Measurements from ENCODE around the gene TFR2. TPM values are rescaled to one million over a fixed set of nuclear protein-coding genes. Genes with fewer than 3 reads are reported as not detected.

TFR2 gene
- total and polyA plus RNA-seq, 9 of the 15 experiments (the other 6 are each of a cell fraction or from before 2014, with no cell fraction given) = 3.8 to 123 (median 51.1) TPM

DNA sequence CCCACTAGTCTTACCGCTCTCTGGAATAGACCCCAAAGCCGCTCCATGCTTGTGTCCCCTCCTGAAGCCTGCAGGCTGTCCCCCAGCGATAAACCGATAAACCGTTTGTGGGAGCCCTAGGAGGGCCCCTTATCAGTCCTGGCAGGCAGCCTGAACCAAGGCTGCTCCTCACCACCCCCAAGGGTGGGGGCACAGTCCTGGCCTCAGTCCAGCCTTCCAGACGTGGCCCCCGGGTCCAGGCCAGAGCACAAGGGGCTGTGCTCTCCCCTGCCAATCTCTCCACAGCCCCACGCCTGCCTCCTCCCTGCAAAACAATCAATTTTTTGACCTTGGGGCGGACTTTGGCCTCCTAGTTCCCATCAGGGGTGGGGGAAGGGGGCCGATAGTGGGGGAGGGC, at the start of gene TFR2 (continued):
- TF ChIP-seq, protein P1, sequence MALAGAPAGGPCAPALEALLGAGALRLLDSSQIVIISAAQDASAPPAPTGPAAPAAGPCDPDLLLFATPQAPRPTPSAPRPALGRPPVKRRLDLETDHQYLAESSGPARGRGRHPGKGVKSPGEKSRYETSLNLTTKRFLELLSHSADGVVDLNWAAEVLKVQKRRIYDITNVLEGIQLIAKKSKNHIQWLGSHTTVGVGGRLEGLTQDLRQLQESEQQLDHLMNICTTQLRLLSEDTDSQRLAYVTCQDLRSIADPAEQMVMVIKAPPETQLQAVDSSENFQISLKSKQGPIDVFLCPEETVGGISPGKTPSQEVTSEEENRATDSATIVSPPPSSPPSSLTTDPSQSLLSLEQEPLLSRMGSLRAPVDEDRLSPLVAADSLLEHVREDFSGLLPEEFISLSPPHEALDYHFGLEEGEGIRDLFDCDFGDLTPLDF (CRISPR knock-in tag; IDR thresholded peaks at IDR 0.05) = no peak
- TF ChIP-seq BCL6 (CRISPR knock-in tag; IDR thresholded peaks at IDR 0.05) (no peak), HMG20B (CRISPR knock-in tag; IDR thresholded peaks at IDR 0.05) (no peak), ZNF324 (CRISPR knock-in tag; IDR thresholded peaks at IDR 0.05) (no peak), ZNF830 (CRISPR knock-in tag; IDR thresholded peaks at IDR 0.05) (no peak), HNRNPK (IDR thresholded peaks at IDR 0.05; ENCODE audit: low read depth, low read length, poor library complexity, severe bottlenecking) (no peak), CHD4 (IDR thresholded peaks at IDR 0.05; ENCODE audit: insufficient read depth, insufficient replicate concordance, low read depth, low read length, poor library complexity, severe bottlenecking) (no peak), E2F3 (CRISPR knock-in tag; IDR thresholded peaks at IDR 0.05) (0 out of 2 replicates have a peak, but pooled peaks have one; percentile 19), GTF2A2 (tag; IDR thresholded peaks at IDR 0.05) (no peak), MEF2A (IDR thresholded peaks at IDR 0.05; ENCODE audit: control insufficient read depth, low read depth, low read length) (no peak; the same call in 1 of the 2 replicates), SAP30 (IDR thresholded peaks at IDR 0.05; ENCODE audit: borderline replicate concordance, insufficient read depth, low read depth, low read length, poor library complexity, severe bottlenecking) (no peak), ZNF431 (CRISPR knock-in tag; IDR thresholded peaks at IDR 0.05) (no peak), NFIX (CRISPR knock-in tag; IDR thresholded peaks at IDR 0.05; ENCODE audit: low read depth) (0 out of 2 replicates have a peak, but pooled peaks have one; percentile 23), CBX5 (IDR thresholded peaks at IDR 0.05; ENCODE audit: borderline replicate concordance, low read depth) (0 out of 2 replicates have a peak, but pooled peaks have one; percentile 9), IRF2 (CRISPR knock-in tag; IDR thresholded peaks at IDR 0.05) (no peak), SMAD1 (IDR thresholded peaks at IDR 0.05; ENCODE audit: low read depth, low read length, partially characterized antibody) (peak; percentile 93), TOE1 (IDR thresholded peaks at IDR 0.05; ENCODE audit: borderline replicate concordance) (peak; percentile 64), TOE1 (CRISPR knock-in tag; IDR thresholded peaks at IDR 0.05; ENCODE audit: borderline replicate concordance, low read depth) (no peak), MIER1 (IDR thresholded peaks at IDR 0.05; ENCODE audit: low read depth) (no peak), BMI1 (IDR thresholded peaks at IDR 0.05; ENCODE audit: low read length) (no peak), ZC3H11A (IDR thresholded peaks at IDR 0.05; ENCODE audit: low read depth, low read length) (peak; percentile 25; the same call in 1 of the 2 replicates), GTF2E2 (tag; IDR thresholded peaks at IDR 0.05) (no peak), SMC3 (conservative IDR thresholded peaks at IDR 0.05; ENCODE audit: insufficient read depth, low read depth, low read length) (no peak), MED1 (CRISPR knock-in tag; IDR thresholded peaks at IDR 0.05; ENCODE audit: borderline replicate concordance) (no peak)
- TF ChIP-seq, protein P2, sequence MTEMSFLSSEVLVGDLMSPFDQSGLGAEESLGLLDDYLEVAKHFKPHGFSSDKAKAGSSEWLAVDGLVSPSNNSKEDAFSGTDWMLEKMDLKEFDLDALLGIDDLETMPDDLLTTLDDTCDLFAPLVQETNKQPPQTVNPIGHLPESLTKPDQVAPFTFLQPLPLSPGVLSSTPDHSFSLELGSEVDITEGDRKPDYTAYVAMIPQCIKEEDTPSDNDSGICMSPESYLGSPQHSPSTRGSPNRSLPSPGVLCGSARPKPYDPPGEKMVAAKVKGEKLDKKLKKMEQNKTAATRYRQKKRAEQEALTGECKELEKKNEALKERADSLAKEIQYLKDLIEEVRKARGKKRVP (CRISPR knock-in tag; IDR thresholded peaks at IDR 0.05) = peak; percentile 82

Data from K562 (cell line).